A549 (cell line): Measurements from ENCODE around the gene TET2. TPM values are rescaled to one million over a fixed set of nuclear protein-coding genes. Genes with fewer than 3 reads are reported as not detected.

Experiments
- ATAC-seq, 2 experiments: fragments of 200-7000 bp in 1 of 2; fragments of >200 bp in 1 of 2; cut with Nextera tagmentation in 1 of 2; cut with Tn5 transposase in 1 of 2; 3 replicates each; pipeline versions ENCODE4 v1.8.0 to v1.9.1; 2018 to 2020; ENCODE audit warnings: mild to moderate bottlenecking in 1 of 2, moderate library complexity in 1 of 2
- CTCF ChIA-PET: fragments of 300-600 bp; sonication (Branson Sonifier 250); formaldehyde crosslinking; extraction: SDS; loops from one replicate; lab custom pipeline; 2021; ENCODE audit warnings: antibody characterized with exemption, inconsistent platforms; lab: Yijun Ruan, JAX
- POLR2A ChIA-PET: fragments of 350-600 bp; formaldehyde crosslinking; extraction: SDS; loops from one replicate; lab custom pipeline; 2021; ENCODE audit warnings: antibody characterized with exemption, inconsistent platforms; lab: Yijun Ruan, JAX
- DNase-seq, 2 experiments: peaks; one replicate each; pipeline versions ENCODE4 v3.0.0 to v3.0.0-alpha.2; 2011 to 2016; ENCODE audit warnings: low read depth in 1 of 2, low spot score in 1 of 2
- FAIRE-seq: peaks from 2 replicates; lab custom pipeline; 2011; peaks lifted over from hg19 to GRCh38; lab: Jason Lieb, UNC
- H3K27ac ChIP-seq, 2 experiments: fragments of >200 bp; sonication (Bioruptor Twin); formaldehyde crosslinking; 3 replicates each; pipeline ENCODE4 v1.5.1; 2016 to 2017
- H3K4me1 ChIP-seq: fragments of >200 bp; sonication (Bioruptor Twin); formaldehyde crosslinking; 3 replicates; pipeline ENCODE4 v1.6.1; 2016
- H3K4me2 ChIP-seq: fragments of >200 bp; sonication (Bioruptor Twin); formaldehyde crosslinking; 3 replicates; pipeline ENCODE4 v1.6.1; 2016
- H3K4me3 ChIP-seq: fragments of >200 bp; sonication (Bioruptor Twin); formaldehyde crosslinking; 3 replicates; pipeline ENCODE4 v1.5.1; 2016
- H3K9me3 ChIP-seq: fragments of >200 bp; sonication (Bioruptor Twin); formaldehyde crosslinking; 3 replicates; pipeline ENCODE4 v1.6.1; 2016
- ATOH8 ChIP-seq: fragments of 250-450 bp; sonication (Bioruptor Pico); IDR thresholded peaks from 2 replicates; pipeline ENCODE4 v1.5.0; 2020; ENCODE audit warnings: low read depth, mild to moderate bottlenecking, moderate library complexity
- BCL3 ChIP-seq: fragments of >200 bp; sonication (Bioruptor Twin); formaldehyde crosslinking; IDR thresholded peaks from 3 replicates; pipeline ENCODE4 v1.6.1; 2016
- BHLHE40 ChIP-seq: IDR thresholded peaks from 2 replicates; pipeline ENCODE4 v1.6.1; 2012; ENCODE audit warnings: low read depth, low read length, inconsistent platforms
- CHD2 ChIP-seq: fragments of 150-350 bp; IDR thresholded peaks from 2 replicates; pipeline ENCODE4 v1.6.1; 2014; ENCODE audit warnings: low read length; ENCODE audit not compliant: partially characterized antibody
- CHD4 ChIP-seq: fragments of 200-600 bp; sonication (generic); IDR thresholded peaks from 2 replicates; pipeline ENCODE4 v1.6.1; 2016; ENCODE audit warnings: antibody characterized with exemption, mild to moderate bottlenecking, borderline replicate concordance
- EHF ChIP-seq: fragments of 250-450 bp; sonication (Bioruptor Pico); IDR thresholded peaks from 2 replicates; pipeline ENCODE4 v1.5.0; 2020; ENCODE audit warnings: mild to moderate bottlenecking
- EHMT2 ChIP-seq: fragments of 200-600 bp; sonication (generic); IDR thresholded peaks from 2 replicates; pipeline ENCODE4 v1.6.1; 2016; ENCODE audit warnings: antibody characterized with exemption, low read depth, mild to moderate bottlenecking, moderate library complexity
- ELK1 ChIP-seq: fragments of 150-350 bp; IDR thresholded peaks from 2 replicates; pipeline ENCODE4 v1.6.1; 2014; ENCODE audit warnings: low read depth, mild to moderate bottlenecking, low read length
- ESRRA ChIP-seq: fragments of 150-350 bp; IDR thresholded peaks from 2 replicates; pipeline ENCODE4 v1.6.1; 2014; ENCODE audit warnings: mild to moderate bottlenecking, low read length, borderline replicate concordance
- FOXS1 ChIP-seq: fragments of 250-450 bp; sonication (Bioruptor Pico); IDR thresholded peaks from 2 replicates; pipeline ENCODE4 v1.5.0; 2020; ENCODE audit warnings: mild to moderate bottlenecking, moderate library complexity
- HDAC2 ChIP-seq: fragments of 200-600 bp; sonication (generic); IDR thresholded peaks from 2 replicates; pipeline ENCODE4 v1.6.1; 2016
- HES2 ChIP-seq: fragments of >200 bp; sonication (Bioruptor Twin); formaldehyde crosslinking; IDR thresholded peaks from 2 replicates; pipeline ENCODE4 v1.6.1; 2016
- HOXB5 ChIP-seq: fragments of 250-450 bp; sonication (Bioruptor Pico); IDR thresholded peaks from 2 replicates; pipeline ENCODE4 v1.5.0; 2020; ENCODE audit warnings: mild to moderate bottlenecking, moderate library complexity
- JUN ChIP-seq, 2 experiments: fragments of >200 bp; sonication (Bioruptor Twin); formaldehyde crosslinking; IDR thresholded peaks; 2 replicates in 1 of 2; 3 replicates in 1 of 2; pipeline ENCODE4 v1.6.1; 2016 to 2017
- JUNB ChIP-seq: fragments of >200 bp; sonication (Bioruptor Twin); formaldehyde crosslinking; IDR thresholded peaks from 2 replicates; pipeline ENCODE4 v1.6.1; 2016
- KDM1A ChIP-seq: fragments of 200-600 bp; sonication (generic); IDR thresholded peaks from 2 replicates; pipeline ENCODE4 v1.6.1; 2016; ENCODE audit warnings: low read depth, mild to moderate bottlenecking
- KDM5A ChIP-seq: fragments of 200-600 bp; sonication (generic); IDR thresholded peaks from 2 replicates; pipeline ENCODE4 v1.6.1; 2016; ENCODE audit warnings: antibody characterized with exemption, mild to moderate bottlenecking
- MAFK ChIP-seq: fragments of 450-650 bp; IDR thresholded peaks from 2 replicates; pipeline ENCODE4 v1.6.1; 2014; ENCODE audit not compliant: partially characterized antibody
- MAZ ChIP-seq: fragments of 150-350 bp; IDR thresholded peaks from 2 replicates; pipeline ENCODE4 v1.6.1; 2014; ENCODE audit warnings: antibody characterized with exemption, low read depth, low read length, borderline replicate concordance
- NPAS2 ChIP-seq: fragments of 250-450 bp; sonication (Bioruptor Pico); IDR thresholded peaks from 2 replicates; pipeline ENCODE4 v1.8.0; 2022; ENCODE audit warnings: mild to moderate bottlenecking, moderate library complexity, borderline replicate concordance
- NR3C1 ChIP-seq: fragments of >200 bp; sonication (Bioruptor Twin); formaldehyde crosslinking; IDR thresholded peaks from 3 replicates; pipeline ENCODE4 v1.6.1; 2017
- POLR2AphosphoS2 ChIP-seq: conservative IDR thresholded peaks from 2 replicates; pipeline ENCODE4 v1.6.1; 2012; ENCODE audit warnings: low read length, improper control_type of control experiment, inconsistent platforms
- RAD21 ChIP-seq, 2 experiments: fragments of >200 bp in 1 of 2; sonication (Bioruptor Twin) in 1 of 2; formaldehyde crosslinking in 1 of 2; IDR thresholded peaks in 1 of 2; conservative IDR thresholded peaks in 1 of 2; 2 replicates in 1 of 2; 3 replicates in 1 of 2; pipeline ENCODE4 v1.6.1; 2012 to 2018; ENCODE audit warnings: inconsistent platforms in 1 of 2
- RARB ChIP-seq: fragments of 250-450 bp; sonication (Bioruptor Pico); IDR thresholded peaks from 2 replicates; pipeline ENCODE4 v1.8.0; 2021; ENCODE audit warnings: mild to moderate bottlenecking, moderate library complexity
- RCOR1 ChIP-seq: fragments of 150-350 bp; IDR thresholded peaks from 2 replicates; pipeline ENCODE4 v1.6.1; 2014; ENCODE audit warnings: antibody characterized with exemption, low read length, low read depth
- RFX5 ChIP-seq: fragments of 450-650 bp; IDR thresholded peaks from 2 replicates; pipeline ENCODE4 v1.7.1; 2014; ENCODE audit warnings: antibody characterized with exemption, mild to moderate bottlenecking, moderate library complexity
- RNF2 ChIP-seq: fragments of 200-600 bp; sonication (generic); IDR thresholded peaks from 2 replicates; pipeline ENCODE4 v1.6.1; 2016; ENCODE audit warnings: low read depth, mild to moderate bottlenecking, antibody characterized with exemption, moderate library complexity, borderline replicate concordance
- SMC3 ChIP-seq: fragments of >200 bp; sonication (Bioruptor Twin); formaldehyde crosslinking; IDR thresholded peaks from 3 replicates; pipeline ENCODE4 v1.6.1; 2018; ENCODE audit warnings: inconsistent platforms
- SREBF2 ChIP-seq: fragments of 450-650 bp; IDR thresholded peaks from 2 replicates; pipeline ENCODE4 v1.6.1; 2014; ENCODE audit warnings: mild to moderate bottlenecking, moderate library complexity
- TP53 ChIP-seq: fragments of 250-450 bp; sonication (Bioruptor Pico); IDR thresholded peaks from 2 replicates; pipeline ENCODE4 v1.5.0; 2021; ENCODE audit warnings: mild to moderate bottlenecking, moderate library complexity
- USF2 ChIP-seq: fragments of 450-650 bp; IDR thresholded peaks from 2 replicates; pipeline ENCODE4 v1.6.1; 2014; ENCODE audit warnings: antibody characterized with exemption
- ZC3H11A ChIP-seq: fragments of 450-650 bp; IDR thresholded peaks from 2 replicates; pipeline ENCODE4 v1.6.1; 2014; ENCODE audit warnings: antibody characterized with exemption, mild to moderate bottlenecking
- ZFP36 ChIP-seq: fragments of 450-650 bp; IDR thresholded peaks from 2 replicates; pipeline ENCODE4 v1.6.1; 2014; ENCODE audit warnings: borderline replicate concordance; ENCODE audit not compliant: partially characterized antibody
- WGBS: methylation state at CpG from one replicate; pipeline ENCODE4 v1.1.6; 2017; ENCODE audit errors: missing lambda C conversion rate; 5-methylcytosine and 5-hydroxymethylcytosine counted together
- polyA plus RNA-seq, 4 experiments: library from polyadenylated mRNA; depleted of rRNA in 3 of 4; stranded (reverse); fragments of >200 nt; fragmentation: RNase III in 1 of 4; extraction: RNeasy Plus Mini Kit Qiagen cat#74134 plus additional on column Dnase treatment in 1 of 4; gene quantifications; 2 replicates in 3 of 4; 3 replicates in 1 of 4; pipeline ENCODE4 v1.2.3, GENCODE V29; 2011 to 2017

The TET2 gene
- polyA plus RNA-seq, 2 of the 4 experiments (the other 2 are of a cell fraction), result 2.2 to 6.6 TPM

- TF ChIP-seq HOXB5 (CRISPR knock-in tag) (no peak), JUNB (no peak), BHLHE40 (no peak), EHMT2 (no peak), KDM5A (no peak), NPAS2 (no peak), JUN (IDR thresholded peaks at IDR 0.05) (no peak), RARB (CRISPR knock-in tag) (no peak), EHF (CRISPR knock-in tag) (no peak), NR3C1 (no peak), RAD21 (conservative IDR thresholded peaks at IDR 0.05 in 1 of 2, IDR thresholded peaks at IDR 0.05 in 1 of 2) (no peak)
- TF ChIP-seq, all 56 proteins: peak for 0
- Histone ChIP-seq H3K9me3 (no peaks in the 10 kb centered on the region), H3K4me2 (peak overlapping the region; percentile 8; the same call in 1 of the 3 replicates), H3K4me3 (no peak overlapping the region), H3K27ac (no peak overlapping the region), H3K4me1 (peaks cover 30% of the 10 kb centered on the region; the same call in 2 of the 3 replicates)
- CTCF ChIA-PET, result no interaction called here
- POLR2A ChIA-PET, result no interaction called here
- ATAC-seq (no peak), DNase-seq (no peak), FAIRE-seq (no peak)
- 96% methylated on average over 1 of the region's 1 CpG for WGBS
Measured at GRCh38 chr4:105192910-105193309, 46.2 kb downstream of the TET2 start.

GRCh38 chr4:105193536-105193935 lies 46.9 kb downstream of the TET2 start:
- DNase-seq (no peak), ATAC-seq (no peak), FAIRE-seq (no peak)
- Histone ChIP-seq H3K9me3 (no peaks in the 10 kb centered on the region), H3K27ac (no peak overlapping the region), H3K4me1 (peaks cover 30% of the 10 kb centered on the region; the same call in 2 of the 3 replicates), H3K4me3 (no peak overlapping the region), H3K4me2 (no peak overlapping the region)
- TF ChIP-seq CHD4 (no peak), HES2 (no peak), ZC3H11A (no peak), MAFK (no peak), TP53 (CRISPR knock-in tag) (no peak), RCOR1 (no peak), BHLHE40 (no peak), ATOH8 (CRISPR knock-in tag) (no peak), HDAC2 (no peak), RFX5 (no peak), SMC3 (no peak), CHD2 (no peak), FOXS1 (CRISPR knock-in tag) (no peak), JUN (IDR thresholded peaks at IDR 0.05) (no peak)
- 95% methylated on average over 3 of the region's 3 CpGs for WGBS
- ChIA-PET CTCF (no interaction called here), POLR2A (no interaction called here)

- Histone ChIP-seq H3K4me3 (no peak overlapping the region), H3K9me3 (no peaks in the 10 kb centered on the region), H3K4me2 (no peak overlapping the region), H3K27ac (no peak overlapping the region), H3K4me1 (peaks cover 30% of the 10 kb centered on the region; the same call in 2 of the 3 replicates)
- TF ChIP-seq ELK1 (no peak), KDM1A (no peak), BCL3 (no peak), ESRRA (no peak), ZFP36 (no peak), RNF2 (no peak), SREBF2 (no peak), POLR2AphosphoS2 (no peak), USF2 (no peak), MAZ (no peak), RAD21 (conservative IDR thresholded peaks at IDR 0.05 in 1 of 2, IDR thresholded peaks at IDR 0.05 in 1 of 2) (no peak)
- ChIA-PET POLR2A (no interaction called here), CTCF (interaction anchor here (0.7 kb wide), 1 partner anchor 53 kb away, joined by 3 read pairs; no protein-coding TSS in a partner anchor)
- DNase-seq (no peak), FAIRE-seq (no peak), ATAC-seq (no peak)
Measured at GRCh38 chr4:105194328-105195231, 47.9 kb downstream of the TET2 start.
